NCI-H2029 treated with DMSO at 0.1 percent for 48 hours (cell line): Measurements from ENCODE around the gene CD207.
"Not testable (repeated sequence)": the region's sequence is repeated elsewhere in the genome, so short reads cannot be mapped to it uniquely, and the experiment has no call there.

Experiments
- DNase-seq: peaks from one replicate; lab custom pipeline; 2025; lab: John Stamatoyannopoulos, UW

The CD207 gene

DNA sequence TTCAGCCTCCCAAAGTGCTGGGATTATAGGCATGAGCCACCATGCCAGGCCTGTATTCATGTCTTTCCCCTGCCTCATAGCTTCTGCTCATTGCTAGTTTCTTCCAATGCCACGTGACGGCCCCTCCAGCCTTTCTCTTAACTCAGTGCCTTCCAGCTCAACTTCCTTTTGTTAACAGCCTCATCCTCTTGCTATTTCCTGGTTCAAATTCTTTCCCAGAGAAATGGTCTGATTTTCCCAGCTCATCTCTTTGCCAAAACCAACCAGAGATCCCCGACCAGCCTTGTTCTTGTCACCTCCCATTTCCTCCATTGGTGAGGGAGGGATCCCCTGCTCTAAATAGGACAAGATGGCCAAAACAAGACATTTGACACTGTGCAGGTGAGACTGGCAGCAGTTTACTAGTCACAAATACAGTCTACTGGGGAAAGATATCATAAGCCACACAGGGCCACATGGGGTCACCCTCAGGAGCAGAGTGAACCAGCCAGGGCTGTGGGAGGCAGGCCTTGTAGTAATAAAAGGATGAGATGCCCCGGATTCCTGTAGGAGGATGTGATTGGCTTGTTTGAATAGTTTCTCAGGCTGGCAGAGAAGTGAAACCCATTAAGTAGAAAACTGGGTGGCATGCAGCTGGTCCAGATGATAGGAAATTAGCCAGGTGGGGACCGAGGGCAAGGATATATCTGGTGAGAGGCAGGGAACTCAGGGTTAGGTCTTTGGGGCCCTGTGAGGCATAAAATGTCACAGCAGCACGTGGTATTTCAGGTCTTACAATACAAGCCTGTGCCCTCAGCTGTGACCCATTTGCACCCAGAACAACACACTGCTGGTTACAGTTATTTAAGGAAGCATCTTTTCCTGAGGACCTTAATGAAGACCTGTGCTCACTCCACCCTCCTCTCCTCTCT is 6.4 kb downstream of the CD207 start:
- DNase-seq, result no peak

- DNase-seq, result no peak
Measured at GRCh38 chr2:70828115-70828514, 7.5 kb downstream of the CD207 start.

GRCh38 chr2:70827388-70827787 is 8.2 kb downstream of the CD207 start:
- DNase-seq, result no peak

DNA sequence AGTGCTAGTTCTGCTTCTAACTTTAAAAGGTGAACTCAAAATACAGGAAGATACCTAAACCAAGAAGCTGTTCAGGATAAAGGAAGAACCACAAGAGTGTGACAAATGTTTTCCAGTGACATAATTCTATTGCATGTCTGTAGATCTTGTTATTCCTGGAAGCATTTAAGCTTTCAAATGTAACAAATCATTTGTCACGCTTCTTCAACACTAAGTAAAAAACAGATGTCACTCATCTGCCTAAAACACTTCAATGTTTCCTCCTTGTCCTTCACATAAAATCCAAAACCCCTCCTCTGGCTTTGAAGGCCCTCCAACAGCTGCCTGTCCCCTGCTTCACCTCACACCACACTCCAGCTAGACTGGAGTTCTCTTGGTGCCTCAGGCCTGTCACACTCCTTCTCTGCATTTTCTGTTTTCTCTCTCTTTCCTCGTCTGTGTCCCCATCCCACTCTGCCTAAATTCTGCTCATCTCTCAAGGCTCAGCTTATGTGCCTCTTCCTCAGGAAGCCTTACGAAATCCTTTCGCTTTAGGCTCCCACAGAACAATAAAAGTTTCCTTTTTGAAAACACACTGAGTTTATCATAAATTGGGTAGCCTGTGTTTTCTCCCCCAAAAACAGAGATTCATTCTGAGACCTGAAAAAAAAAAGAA is 8.8 kb downstream of the CD207 start:
- DNase-seq, result no peak

- DNase-seq, result no peak
Measured at GRCh38 chr2:70823249-70823648, 12.4 kb downstream of the CD207 start.

- DNase-seq, result no peak
Measured at GRCh38 chr2:70822843-70823242, 12.8 kb downstream of the CD207 start.

DNA sequence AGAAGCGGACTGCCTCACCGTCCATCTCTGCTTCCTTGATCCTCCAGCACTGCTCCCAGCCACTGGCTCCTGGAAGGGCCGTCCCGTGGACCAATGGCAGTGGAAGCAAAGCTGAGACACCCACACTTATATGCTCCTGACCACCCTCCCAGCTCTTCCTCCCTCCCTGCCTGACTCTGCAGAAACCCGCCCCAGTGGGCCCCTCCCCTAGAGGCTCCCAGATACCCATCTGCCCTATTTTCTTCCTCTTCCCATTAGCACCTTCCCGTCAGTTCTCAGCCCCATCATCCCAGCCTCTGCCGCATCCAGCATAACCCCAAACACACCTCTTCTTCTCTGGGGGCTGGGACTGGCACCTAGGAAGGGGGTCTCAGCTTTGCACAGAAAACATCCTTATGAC is 15.1 kb downstream of the CD207 start, which contains the start of gene CLEC4F:
CLEC4F (minus strand) TSS at position 101 of the 400 bp plus-strand sequence; CDS start at position 25, 76 bp downstream.
- DNase-seq, result no peak

DNA sequence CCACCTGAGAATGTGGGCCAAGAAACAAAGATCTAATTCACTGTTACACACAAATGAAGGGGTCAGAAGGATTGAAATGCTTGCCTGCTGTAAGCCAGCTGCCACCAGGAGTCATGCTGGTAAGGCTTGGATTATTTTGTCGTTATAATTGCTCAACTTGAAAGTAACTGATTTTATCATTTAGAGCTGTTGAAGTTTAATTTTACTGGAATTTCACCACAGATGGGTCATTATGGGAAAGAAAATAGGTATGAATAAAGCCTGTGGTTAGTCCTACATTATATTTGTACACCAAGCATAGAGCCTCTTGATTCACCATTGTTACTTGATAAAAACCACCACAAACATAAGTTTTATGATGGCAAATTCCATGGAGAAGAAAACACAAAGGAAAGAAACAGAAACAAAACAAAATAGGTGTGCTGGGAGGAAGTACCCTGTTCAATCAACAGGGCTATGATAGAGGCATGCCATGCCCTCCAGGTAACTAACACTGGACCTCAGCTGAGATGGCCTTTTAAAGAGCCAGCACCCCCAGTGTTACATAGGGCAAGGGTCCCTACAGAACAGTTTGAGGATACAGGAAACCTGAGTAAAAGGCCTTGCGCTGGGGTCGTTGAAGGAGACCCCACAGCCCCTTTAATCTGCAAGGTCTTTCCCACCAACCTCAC is 18.2 kb downstream of the CD207 start:
- no peak for DNase-seq

- DNase-seq, result no peak
Measured at GRCh38 chr2:70816726-70817125, 18.9 kb downstream of the CD207 start.

DNA sequence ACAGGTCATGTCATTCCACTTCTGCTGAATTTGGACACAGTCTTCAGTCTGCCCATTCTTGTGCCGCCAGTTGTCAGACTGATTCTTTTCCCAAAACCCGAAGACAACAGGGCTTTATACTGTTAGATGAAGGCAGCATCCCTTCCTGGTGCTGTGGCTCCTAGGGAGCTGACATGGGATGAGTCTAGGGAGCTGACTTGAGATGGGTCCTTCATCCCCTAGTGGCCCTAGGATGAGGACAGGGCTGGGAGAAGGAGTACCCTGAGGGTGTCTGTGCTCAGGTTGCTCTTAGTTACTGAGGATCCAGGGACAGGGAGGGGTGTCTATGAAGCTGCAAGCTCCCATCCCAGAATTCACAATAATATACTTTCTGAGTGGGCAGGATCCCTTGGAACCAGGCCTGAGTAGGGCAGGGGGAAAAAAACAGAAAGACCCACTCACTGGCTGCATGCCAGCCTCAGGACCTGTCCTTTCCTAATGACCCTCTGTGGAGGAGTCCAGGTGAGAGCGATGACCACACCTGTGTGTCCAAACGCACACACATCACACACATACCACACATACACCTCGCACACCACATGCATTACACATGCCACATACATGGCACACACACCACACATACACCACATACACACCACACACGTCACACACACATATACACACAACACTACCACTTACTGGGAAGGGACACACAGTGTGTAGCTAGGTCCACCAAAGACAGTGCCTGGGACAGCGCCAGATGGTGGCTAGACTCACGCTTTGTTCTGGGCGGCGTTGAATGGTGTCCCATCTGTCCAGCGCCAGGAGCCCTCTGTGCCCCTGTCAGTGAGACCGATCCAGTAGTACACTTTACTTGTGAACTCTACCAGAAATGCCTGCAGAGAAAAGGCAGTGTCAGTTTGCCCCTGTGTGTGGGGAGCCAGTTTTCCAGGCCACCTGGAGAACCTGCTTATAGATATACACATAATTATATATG is 26.3 kb downstream of the CD207 start:
- no peak for DNase-seq

DNA sequence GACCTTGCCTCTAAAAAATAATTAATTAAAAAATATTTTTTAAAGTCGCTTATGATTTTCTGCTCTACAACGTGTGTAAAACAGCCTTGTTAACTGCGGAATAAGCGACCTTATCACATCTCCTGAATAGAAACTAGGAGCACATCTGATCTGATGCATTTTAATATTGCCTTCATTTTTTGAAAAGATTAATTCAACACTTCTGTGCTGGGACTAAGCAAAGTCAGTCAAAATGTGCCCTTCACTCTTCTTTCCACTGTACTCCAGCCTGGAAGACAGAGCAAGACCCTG is 27.8 kb downstream of the CD207 start:
- no peak for DNase-seq

DNA sequence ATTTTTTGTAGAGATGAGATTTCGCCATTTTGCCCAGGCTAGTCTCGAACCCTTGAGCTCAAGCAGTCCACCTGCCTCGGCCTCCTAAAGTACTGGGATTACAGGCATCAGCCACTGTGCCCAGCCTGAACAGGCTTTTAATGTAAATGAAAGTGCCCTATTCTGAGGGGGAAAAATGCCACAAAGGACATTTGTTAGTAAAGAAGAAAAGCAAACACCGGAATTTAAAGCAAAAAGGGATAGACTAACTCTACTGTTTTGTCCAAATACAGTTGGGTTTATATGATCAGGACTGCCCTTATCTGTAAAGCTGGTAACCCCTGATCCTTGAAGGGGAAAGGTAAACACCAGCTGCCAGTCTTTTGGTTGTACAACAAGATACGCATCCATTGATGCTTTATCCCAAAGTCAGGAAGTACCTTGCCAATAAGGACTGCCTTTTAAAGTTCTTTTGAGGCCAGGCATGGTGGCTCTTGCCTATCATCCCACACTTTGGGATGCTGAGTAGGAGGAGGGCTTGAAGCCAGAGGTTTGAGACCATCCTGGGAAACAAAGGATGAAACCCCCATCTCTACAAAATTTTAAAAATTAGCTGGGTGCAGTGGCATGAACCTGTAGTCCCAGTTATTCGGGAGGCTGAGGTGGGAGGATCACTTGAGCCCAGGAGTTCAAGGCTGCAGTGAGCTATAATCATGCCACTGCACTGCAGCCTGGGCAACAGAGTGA is 28.4 kb downstream of the CD207 start:
- DNase-seq, result no peak

- no peak for DNase-seq
Measured at GRCh38 chr2:70806620-70807019, 29.0 kb downstream of the CD207 start.

GRCh38 chr2:70806013-70806412 is 29.6 kb downstream of the CD207 start:
- peak; percentile 29 for DNase-seq

DNA sequence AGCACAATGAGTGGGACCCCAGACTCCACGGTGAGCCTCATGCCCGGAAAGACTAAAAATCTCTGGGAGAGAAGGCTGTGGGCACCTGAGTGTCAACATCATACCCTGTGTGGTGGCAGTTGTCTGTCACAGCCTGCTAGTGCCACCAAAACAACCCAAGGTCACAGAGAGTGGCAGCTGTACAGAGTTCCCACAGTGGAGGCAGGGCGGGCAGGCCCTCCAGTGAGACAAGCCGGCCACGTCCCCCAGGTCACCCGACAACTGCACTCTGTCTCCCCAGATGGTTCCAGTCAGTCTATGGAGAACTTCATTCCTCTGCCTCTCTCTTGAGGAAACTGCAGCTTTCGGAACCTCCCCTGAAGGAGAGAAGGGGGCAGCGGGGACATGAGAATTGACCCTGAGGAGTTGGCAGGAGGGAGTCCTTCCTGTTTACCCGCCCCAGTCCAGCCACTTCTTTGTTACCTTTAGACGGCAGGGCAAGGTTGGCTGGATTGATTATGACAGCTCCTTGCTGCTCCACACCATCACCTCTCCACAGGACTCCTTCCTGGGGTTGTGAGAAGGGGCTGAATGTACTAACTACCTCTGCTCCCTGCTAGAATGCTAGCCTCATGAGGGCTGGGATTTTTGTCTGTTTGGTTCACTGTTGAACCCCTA is 33.9 kb downstream of the CD207 start:
- DNase-seq, result no peak

DNA sequence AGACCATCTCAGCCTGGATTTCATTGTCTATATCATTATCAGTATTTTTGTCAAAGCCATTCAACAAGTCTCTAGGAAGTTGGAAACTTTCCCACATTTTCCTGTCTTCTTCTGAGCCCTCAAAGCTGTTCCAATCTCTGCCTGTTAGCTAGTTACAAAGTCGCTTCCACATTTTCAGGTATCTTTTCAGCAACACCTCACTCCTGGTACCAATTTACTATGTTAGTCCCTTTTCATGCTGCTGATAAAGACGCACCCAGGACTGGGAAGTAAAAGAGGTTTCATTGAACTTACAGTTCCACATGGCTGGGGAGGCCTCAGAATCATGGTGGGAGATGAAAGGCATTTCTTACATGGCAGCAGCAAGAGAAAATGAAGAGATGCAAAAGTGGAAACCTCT is 35.9 kb downstream of the CD207 start:
- DNase-seq, result no peak

- not testable (repeated sequence) for DNase-seq
Measured at GRCh38 chr2:70797996-70798395, 37.6 kb downstream of the CD207 start.

DNA sequence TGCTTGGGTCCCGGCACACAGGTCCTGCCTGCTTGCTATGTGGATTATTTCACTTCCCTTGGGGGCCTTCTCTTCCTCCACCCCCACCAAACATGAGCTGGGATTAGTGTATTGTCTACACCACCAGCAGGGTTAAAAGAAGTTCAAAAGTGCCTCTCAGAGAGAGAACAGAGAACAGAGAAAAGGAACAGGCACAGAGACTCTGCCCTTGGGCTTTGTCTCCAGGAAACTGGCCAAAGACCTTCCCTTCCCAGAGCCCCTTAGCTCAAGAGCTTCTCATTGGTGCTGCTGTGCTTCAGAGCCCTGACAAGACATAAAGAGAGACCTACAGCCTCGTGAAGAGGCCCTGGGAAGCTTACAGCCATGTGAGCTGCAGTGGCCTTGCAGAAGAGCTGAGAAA is 38.1 kb downstream of the CD207 start:
- DNase-seq, result no peak

- no peak for DNase-seq
Measured at GRCh38 chr2:70796262-70796661, 39.4 kb downstream of the CD207 start.

- DNase-seq, result no peak
Measured at GRCh38 chr2:70795164-70795995, 40.2 kb downstream of the CD207 start.
